Fibroblast of lung (primary cell): ENCODE results near the gene ELP4. TPM values are rescaled to one million over a fixed set of nuclear protein-coding genes. Genes with fewer than 3 reads are reported as not detected.

ENCODE experiments used
- DNase-seq, 2 donors: peaks; one replicate each; pipeline versions ENCODE4 v3.0.0 to v3.0.0-alpha.2; 2010; ENCODE audit warnings: low read depth in 2 of 2
- H2AFZ ChIP-seq: 2 replicates; pipeline ENCODE4 v1.5.1; 2012; ENCODE audit warnings: low read length, control low read depth, inconsistent platforms
- H3K27ac ChIP-seq: 2 replicates; pipeline ENCODE4 v1.5.1; 2011; ENCODE audit warnings: low read length, control low read depth; ENCODE audit not compliant: insufficient read depth
- H3K27me3 ChIP-seq: 2 replicates; pipeline ENCODE4 v1.5.1; 2011; ENCODE audit warnings: mild to moderate bottlenecking, low read length; ENCODE audit not compliant: control insufficient read depth, insufficient read depth
- H3K36me3 ChIP-seq: 2 replicates; pipeline ENCODE4 v1.5.1; 2011; ENCODE audit warnings: low read length; ENCODE audit not compliant: control insufficient read depth, insufficient read depth
- H3K4me1 ChIP-seq: 2 replicates; pipeline ENCODE4 v1.5.1; 2011; ENCODE audit warnings: low read length; ENCODE audit not compliant: control insufficient read depth, insufficient read depth; ENCODE audit errors: extremely low read depth
- H3K4me2 ChIP-seq: 2 replicates; pipeline ENCODE4 v1.5.1; 2011; ENCODE audit warnings: low read length, control low read depth; ENCODE audit not compliant: insufficient read depth; ENCODE audit errors: extremely low read depth
- H3K4me3 ChIP-seq, 4 experiments: fragments of 200-600 bp in 1 of 4; sonication (generic) in 1 of 4; replicated peaks in 1 of 4; 2 replicates each; pipeline ENCODE4 v1.5.1; 2011 to 2016; ENCODE audit warnings: low read length in 4 of 4, low read depth in 3 of 4, mild to moderate bottlenecking in 3 of 4, control low read depth in 2 of 4, inconsistent platforms in 1 of 4, mixed read lengths in 1 of 4; ENCODE audit not compliant: insufficient read depth in 1 of 4; ENCODE audit errors: control extremely low read depth in 1 of 4
- H3K79me2 ChIP-seq: 2 replicates; pipeline ENCODE4 v1.5.1; 2012; ENCODE audit warnings: mild to moderate bottlenecking, low read length, inconsistent platforms; ENCODE audit not compliant: control insufficient read depth, insufficient read depth
- H3K9ac ChIP-seq: 2 replicates; pipeline ENCODE4 v1.5.1; 2011; ENCODE audit warnings: mild to moderate bottlenecking, low read length, control low read depth; ENCODE audit not compliant: insufficient read depth
- H3K9me3 ChIP-seq: 2 replicates; pipeline ENCODE4 v1.5.1; 2012; ENCODE audit warnings: low read depth, low read length; ENCODE audit not compliant: control insufficient read depth, insufficient read depth
- H4K20me1 ChIP-seq: 2 replicates; pipeline ENCODE4 v1.5.1; 2011; ENCODE audit warnings: low read length; ENCODE audit not compliant: control insufficient read depth, insufficient read depth; ENCODE audit errors: extremely low read depth
- EZH2 ChIP-seq: IDR thresholded peaks from 2 replicates; pipeline ENCODE4 v1.5.1; 2012; ENCODE audit warnings: low read length, control low read depth, mild to moderate bottlenecking; ENCODE audit errors: missing control alignments
- polyA plus RNA-seq, 2 donors: library from polyadenylated mRNA; depleted of rRNA in 1 of 2; stranded (reverse) in 1 of 2; unstranded in 1 of 2; fragments of >200 nt; gene quantifications; 2 replicates each; pipeline ENCODE4 v1.2.1, GENCODE V29; 2011 to 2012; ENCODE audit warnings: missing spikeins in 1 of 2
- total RNA-seq: library from RNA; depleted of rRNA; stranded (reverse); fragments of >200 nt; gene quantifications from 2 replicates; pipeline ENCODE4 v1.2.1, GENCODE V29; 2014
- TF ChIP-seq, protein P1 (sequence below), 2 donors: IDR thresholded peaks in 1 of 2; conservative IDR thresholded peaks in 1 of 2; 1 replicate in 1 of 2; 2 replicates in 1 of 2; pipeline ENCODE4 v1.5.1; 2011 to 2012; ENCODE audit warnings: low read length in 2 of 2, control low read depth in 1 of 2, inconsistent platforms in 1 of 2, low read depth in 1 of 2, mild to moderate bottlenecking in 1 of 2

The ELP4 gene
- total and polyA plus RNA-seq, 2 donors (not counting 1 experiment from before 2014, with no cell fraction given) = 11.7 to 13.1 TPM

DNA sequence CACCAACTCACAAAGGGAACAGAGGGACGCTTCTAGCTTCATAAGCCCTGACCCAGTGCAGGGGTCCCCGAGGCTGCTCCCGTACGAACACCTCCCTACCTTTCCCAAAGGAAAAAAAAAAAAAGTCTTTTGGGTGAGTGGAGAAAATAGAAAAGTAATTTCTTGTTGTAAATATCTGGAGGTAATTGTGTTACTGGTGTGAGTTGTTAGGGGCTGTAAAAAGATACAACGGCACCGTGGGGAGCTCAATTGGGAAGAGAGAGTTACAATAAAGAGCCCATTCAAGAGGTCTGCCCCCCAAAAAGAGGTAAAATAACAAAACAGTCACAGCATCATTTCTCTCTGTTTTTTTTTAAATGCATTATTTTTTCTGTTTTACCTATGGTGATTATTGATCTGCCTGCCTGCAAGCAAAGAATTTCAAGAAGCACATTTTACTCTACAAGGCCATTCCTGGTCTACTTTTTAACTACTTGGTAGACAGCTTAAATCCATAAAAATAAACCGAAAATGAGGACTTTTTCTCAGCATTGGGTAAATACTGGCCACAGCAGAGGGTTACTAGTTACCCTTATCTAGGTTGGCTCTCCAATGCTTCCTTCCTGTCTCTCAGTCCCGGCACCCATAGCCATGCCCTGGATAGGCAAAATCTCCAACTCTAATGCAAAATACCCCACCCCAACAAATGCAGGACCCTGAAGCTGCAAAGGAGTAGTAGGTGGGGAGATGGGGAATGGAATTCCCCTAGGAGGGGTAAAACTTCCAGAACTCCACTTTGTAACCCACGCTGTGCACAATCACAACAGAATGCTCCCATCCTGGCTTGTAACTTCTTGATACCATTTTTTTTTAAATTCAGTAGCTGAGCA, 298.5 kb downstream of the ELP4 start:
- DNase-seq = peak in 1 of 2 donors; percentile 18
- H3K27me3 ChIP-seq = peaks cover 89% of the 10 kb centered on the region
- H3K27ac ChIP-seq = no peak overlapping the region
- H4K20me1 ChIP-seq = no peaks in the 10 kb centered on the region
- peak overlapping the region in 1 of 4 experiments; percentile 53 for H3K4me3 ChIP-seq
- no peak for TF ChIP-seq EZH2
- TF ChIP-seq, protein P1, sequence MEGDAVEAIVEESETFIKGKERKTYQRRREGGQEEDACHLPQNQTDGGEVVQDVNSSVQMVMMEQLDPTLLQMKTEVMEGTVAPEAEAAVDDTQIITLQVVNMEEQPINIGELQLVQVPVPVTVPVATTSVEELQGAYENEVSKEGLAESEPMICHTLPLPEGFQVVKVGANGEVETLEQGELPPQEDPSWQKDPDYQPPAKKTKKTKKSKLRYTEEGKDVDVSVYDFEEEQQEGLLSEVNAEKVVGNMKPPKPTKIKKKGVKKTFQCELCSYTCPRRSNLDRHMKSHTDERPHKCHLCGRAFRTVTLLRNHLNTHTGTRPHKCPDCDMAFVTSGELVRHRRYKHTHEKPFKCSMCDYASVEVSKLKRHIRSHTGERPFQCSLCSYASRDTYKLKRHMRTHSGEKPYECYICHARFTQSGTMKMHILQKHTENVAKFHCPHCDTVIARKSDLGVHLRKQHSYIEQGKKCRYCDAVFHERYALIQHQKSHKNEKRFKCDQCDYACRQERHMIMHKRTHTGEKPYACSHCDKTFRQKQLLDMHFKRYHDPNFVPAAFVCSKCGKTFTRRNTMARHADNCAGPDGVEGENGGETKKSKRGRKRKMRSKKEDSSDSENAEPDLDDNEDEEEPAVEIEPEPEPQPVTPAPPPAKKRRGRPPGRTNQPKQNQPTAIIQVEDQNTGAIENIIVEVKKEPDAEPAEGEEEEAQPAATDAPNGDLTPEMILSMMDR (conservative IDR thresholded peaks at IDR 0.05 in 1 of 2, IDR thresholded peaks at IDR 0.05 in 1 of 2; ENCODE audit: low read depth in 1 of 2, low read length in 2 of 2) = no peak
- no peak overlapping the region for H3K4me2 ChIP-seq
- H3K9me3 ChIP-seq = no peaks in the 10 kb centered on the region
- H2AFZ ChIP-seq = no peak overlapping the region
- H3K9ac ChIP-seq = no peak overlapping the region
- no peaks in the 10 kb centered on the region for H3K79me2 ChIP-seq
- no peaks in the 10 kb centered on the region for H3K36me3 ChIP-seq
- H3K4me1 ChIP-seq = peaks cover 5% of the 10 kb centered on the region

DNA sequence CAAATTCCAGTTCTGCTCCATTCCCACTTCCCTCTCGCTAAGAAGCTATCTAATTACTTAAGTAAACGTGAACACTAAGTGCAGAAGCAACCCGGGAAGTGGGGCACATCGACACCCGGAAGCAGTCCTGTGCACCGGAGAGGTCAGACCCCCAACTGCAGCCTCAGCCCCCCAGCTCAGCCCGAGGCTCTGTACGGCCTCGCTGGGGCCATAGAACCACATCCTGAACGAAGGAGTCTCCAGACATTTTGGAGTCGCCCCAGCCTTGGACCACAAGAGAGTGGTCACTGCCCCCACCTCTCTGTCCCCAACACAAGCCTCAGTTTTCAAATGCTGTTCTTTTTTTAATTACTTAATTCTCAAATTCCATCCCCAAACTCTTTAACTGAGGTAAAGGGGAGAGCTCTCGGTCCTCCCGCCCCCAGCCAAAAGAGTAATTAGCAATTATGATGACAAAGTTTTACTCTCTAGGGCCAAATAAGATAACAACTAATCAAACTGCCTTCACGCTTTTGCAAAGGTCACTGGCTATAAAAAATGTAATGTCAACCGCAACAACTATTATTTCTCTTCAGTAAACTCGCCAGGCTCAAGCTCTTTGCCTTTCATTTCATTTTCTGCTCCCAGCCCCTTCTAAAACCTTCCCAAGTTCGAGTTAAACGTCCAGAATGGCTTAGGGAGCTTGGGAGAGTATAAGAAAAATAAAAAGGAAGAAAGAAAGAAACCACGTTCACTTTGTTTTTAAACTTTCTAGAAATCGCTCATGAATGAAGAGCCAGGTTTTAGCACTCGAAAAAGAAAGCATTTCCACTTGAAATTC, 299.4 kb downstream of the ELP4 start:
- H3K27ac ChIP-seq = no peak overlapping the region
- peaks cover 5% of the 10 kb centered on the region for H3K4me1 ChIP-seq
- H3K36me3 ChIP-seq = no peaks in the 10 kb centered on the region
- no peaks in the 10 kb centered on the region for H3K79me2 ChIP-seq
- H3K9ac ChIP-seq = no peak overlapping the region
- no peak overlapping the region for H3K4me2 ChIP-seq
- H3K9me3 ChIP-seq = no peaks in the 10 kb centered on the region
- peak overlapping the region in 1 of 4 experiments; percentile 53 for H3K4me3 ChIP-seq
- peaks cover 88% of the 10 kb centered on the region for H3K27me3 ChIP-seq
- DNase-seq = peak in 1 of 2 donors; percentile 32
- H4K20me1 ChIP-seq = no peaks in the 10 kb centered on the region
- TF ChIP-seq, protein P1 (conservative IDR thresholded peaks at IDR 0.05 in 1 of 2, IDR thresholded peaks at IDR 0.05 in 1 of 2; ENCODE audit: low read depth in 1 of 2, low read length in 2 of 2) = no peak
- peak; percentile 70 for TF ChIP-seq EZH2
- H2AFZ ChIP-seq = no peak overlapping the region

DNA sequence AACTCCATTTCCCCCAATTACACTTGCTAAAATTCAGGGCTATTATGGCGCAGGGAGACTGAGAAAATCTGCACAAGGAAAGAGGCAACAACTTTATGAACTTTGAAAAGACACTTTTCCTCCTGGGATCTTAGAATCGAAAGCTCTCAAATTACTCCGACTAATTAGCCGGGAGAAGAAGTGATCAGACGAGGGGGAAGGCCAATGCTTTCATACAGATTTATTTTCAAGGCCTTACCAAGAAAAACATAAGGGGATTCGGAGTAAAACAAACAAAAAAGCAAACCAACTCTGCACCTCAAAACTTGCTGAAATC, 299.9 kb downstream of the ELP4 start:
- no peak overlapping the region for H3K4me2 ChIP-seq
- H4K20me1 ChIP-seq = no peaks in the 10 kb centered on the region
- H3K4me1 ChIP-seq = peaks cover 5% of the 10 kb centered on the region
- H3K79me2 ChIP-seq = no peaks in the 10 kb centered on the region
- peaks cover 88% of the 10 kb centered on the region for H3K27me3 ChIP-seq
- peak; percentile 4 for TF ChIP-seq EZH2
- TF ChIP-seq, protein P1 (conservative IDR thresholded peaks at IDR 0.05 in 1 of 2, IDR thresholded peaks at IDR 0.05 in 1 of 2; ENCODE audit: low read depth in 1 of 2, low read length in 2 of 2) = no peak
- no peak overlapping the region for H2AFZ ChIP-seq
- no peak overlapping the region for H3K9ac ChIP-seq
- no peak overlapping the region for H3K27ac ChIP-seq
- H3K4me3 ChIP-seq = peak overlapping the region in 1 of 4 experiments; percentile 53
- DNase-seq = peak in 1 of 2 donors; percentile 23
- H3K36me3 ChIP-seq = no peaks in the 10 kb centered on the region
- H3K9me3 ChIP-seq = no peaks in the 10 kb centered on the region
